ENCODE results near the gene KCNJ9.

KCNJ9 gene

GRCh38 chr1:160090760-160091159, 9.4 kb downstream of the KCNJ9 start:
- TF ChIP-seq GATA2 (IDR thresholded peaks at IDR 0.05; ENCODE audit: low read depth, low read length), result no peak
- no peak for TF ChIP-seq GATA3 (IDR thresholded peaks at IDR 0.05; ENCODE audit: low read depth, low read length)

- no peak for TF ChIP-seq GATA3 (IDR thresholded peaks at IDR 0.05; ENCODE audit: low read depth, low read length)
- no peak for TF ChIP-seq GATA2 (IDR thresholded peaks at IDR 0.05; ENCODE audit: low read depth, low read length)
Observed at GRCh38 chr1:160091666-160092223, 10.4 kb downstream of the KCNJ9 start.

- no peak for TF ChIP-seq GATA3 (IDR thresholded peaks at IDR 0.05; ENCODE audit: low read depth, low read length)
- no peak for TF ChIP-seq GATA2 (IDR thresholded peaks at IDR 0.05; ENCODE audit: low read depth, low read length)
Observed at GRCh38 chr1:160092366-160093068, 11.2 kb downstream of the KCNJ9 start.

GRCh38 chr1:160093069-160093395, 11.7 kb downstream of the KCNJ9 start:
- TF ChIP-seq GATA2 (IDR thresholded peaks at IDR 0.05; ENCODE audit: low read depth, low read length) (no peak), GATA3 (IDR thresholded peaks at IDR 0.05; ENCODE audit: low read depth, low read length) (no peak)

- no peak for TF ChIP-seq GATA3 (IDR thresholded peaks at IDR 0.05; ENCODE audit: low read depth, low read length)
- TF ChIP-seq GATA2 (IDR thresholded peaks at IDR 0.05; ENCODE audit: low read depth, low read length), result no peak
Observed at GRCh38 chr1:160093624-160094290, 12.4 kb downstream of the KCNJ9 start.

GRCh38 chr1:160094291-160094625, 12.9 kb downstream of the KCNJ9 start:
- TF ChIP-seq GATA2 (IDR thresholded peaks at IDR 0.05; ENCODE audit: low read depth, low read length) (no peak), GATA3 (IDR thresholded peaks at IDR 0.05; ENCODE audit: low read depth, low read length) (no peak)

- no peak for TF ChIP-seq GATA3 (IDR thresholded peaks at IDR 0.05; ENCODE audit: low read depth, low read length)
- TF ChIP-seq GATA2 (IDR thresholded peaks at IDR 0.05; ENCODE audit: low read depth, low read length), result no peak
Observed at GRCh38 chr1:160094806-160095205, 13.5 kb downstream of the KCNJ9 start.

GRCh38 chr1:160095382-160096105, 14.2 kb downstream of the KCNJ9 start:
- no peak for TF ChIP-seq GATA2 (IDR thresholded peaks at IDR 0.05; ENCODE audit: low read depth, low read length)
- no peak for TF ChIP-seq GATA3 (IDR thresholded peaks at IDR 0.05; ENCODE audit: low read depth, low read length)

GRCh38 chr1:160096274-160097116, 15.2 kb downstream of the KCNJ9 start:
- TF ChIP-seq GATA3 (IDR thresholded peaks at IDR 0.05; ENCODE audit: low read depth, low read length) (no peak), GATA2 (IDR thresholded peaks at IDR 0.05; ENCODE audit: low read depth, low read length) (no peak)

- TF ChIP-seq GATA2 (IDR thresholded peaks at IDR 0.05; ENCODE audit: low read depth, low read length), result no peak
- no peak for TF ChIP-seq GATA3 (IDR thresholded peaks at IDR 0.05; ENCODE audit: low read depth, low read length)
Observed at GRCh38 chr1:160097151-160097910, 16.0 kb downstream of the KCNJ9 start.

- TF ChIP-seq GATA3 (IDR thresholded peaks at IDR 0.05; ENCODE audit: low read depth, low read length), result no peak
- no peak for TF ChIP-seq GATA2 (IDR thresholded peaks at IDR 0.05; ENCODE audit: low read depth, low read length)
Observed at GRCh38 chr1:160097911-160098851, 16.8 kb downstream of the KCNJ9 start, which contains the start of gene IGSF8. IGSF8 (minus strand) TSS chr1:160098619; CDS start chr1:160098472, 147 bp downstream.

All from SH-SY5Y (cell line).